HCT116 (cell line): ENCODE measurements around the gene GDI1. TPM values are rescaled to one million over a fixed set of nuclear protein-coding genes. Genes with fewer than 3 reads are reported as not detected.

Source experiments
- ATAC-seq: fragments of 200-7000 bp; cut with Tn5 transposase; 2 replicates; pipeline ENCODE4 v1.9.1; 2020; ENCODE audit warnings: mild to moderate bottlenecking, moderate library complexity
- BruUV-seq: library from RNA; stranded (reverse); fragments of 400-500 nt; replicated peaks from 2 replicates; lab custom pipeline; 2021; lab: Mats Ljungman, UMichigan
- CTCF ChIA-PET: fragments of 300-600 bp; sonication (Branson Sonifier 250); formaldehyde crosslinking; loops from one replicate; lab custom pipeline; 2021; ENCODE audit warnings: antibody characterized with exemption; lab: Charles Lee
- POLR2A ChIA-PET: fragments of 300-600, 350-600 bp; sonication (Branson Sonifier 250); formaldehyde crosslinking; loops from one replicate; lab custom pipeline; 2021; ENCODE audit warnings: antibody characterized with exemption; lab: Charles Lee
- RAD21 ChIA-PET, 2 experiments: fragments of 300-600 bp; sonication (Branson Sonifier 250); formaldehyde crosslinking; loops; one replicate each; lab custom pipeline; 2023; ENCODE audit warnings: low total read pairs in 2 of 2; ENCODE audit not compliant: uncharacterized antibody in 2 of 2, unreplicated experiment in 2 of 2, low non-redundant PET in 1 of 2; lab: Charles Lee
- DNase-seq: peaks from one replicate; pipeline ENCODE4 v3.0.0-alpha.2; 2010; ENCODE audit warnings: low read depth, low spot score
- H2AFZ ChIP-seq: fragments of 200-600 bp; shearing (Covaris generic), sonication (generic); 2 replicates; pipeline ENCODE4 v1.6.1; 2017; ENCODE audit warnings: low read depth, mixed run types, mixed read lengths, antibody characterized with exemption, low read length; ENCODE audit not compliant: poor library complexity, severe bottlenecking
- H3K27ac ChIP-seq: 2 replicates; pipeline ENCODE4 v1.5.1; 2012; ENCODE audit warnings: low read depth, low read length
- H3K27me3 ChIP-seq: fragments of 200-600 bp; sonication (generic); 2 replicates; pipeline ENCODE4 v1.6.1; 2016; ENCODE audit warnings: mixed run types, low read length, mixed read lengths; ENCODE audit not compliant: insufficient read depth
- H3K36me3 ChIP-seq, 2 experiments: fragments of 200-500 bp in 1 of 2; fragments of 200-600 bp in 1 of 2; sonication (Bioruptor generic) in 1 of 2; sonication (generic) in 1 of 2; 2 replicates each; pipeline versions ENCODE4 v1.5.1 to v1.6.1; 2014 to 2016; ENCODE audit warnings: low read length in 2 of 2, inconsistent platforms in 1 of 2, mixed read lengths in 1 of 2, mixed run types in 1 of 2; ENCODE audit not compliant: insufficient read depth in 2 of 2, control insufficient read depth in 1 of 2
- H3K4me1 ChIP-seq, 2 experiments: fragments of 200-600 bp in 1 of 2; sonication (generic) in 1 of 2; 2 replicates each; pipeline versions ENCODE4 v1.5.1 to v1.6.1; 2012 to 2017; ENCODE audit warnings: low read length in 2 of 2, inconsistent platforms in 1 of 2, mild to moderate bottlenecking in 1 of 2, mixed read lengths in 1 of 2, mixed run types in 1 of 2, moderate library complexity in 1 of 2; ENCODE audit not compliant: insufficient read depth in 2 of 2, control insufficient read depth in 1 of 2
- H3K4me2 ChIP-seq: fragments of 200-600 bp; sonication (generic); 2 replicates; pipeline ENCODE4 v1.6.1; 2017; ENCODE audit warnings: mixed run types, low read length, mixed read lengths
- H3K4me3 ChIP-seq, 2 experiments: fragments of 200-600 bp in 1 of 2; sonication (generic) in 1 of 2; replicated peaks in 1 of 2; 2 replicates each; pipeline ENCODE4 v1.5.1; 2011 to 2016; ENCODE audit warnings: low read length in 2 of 2, control low read depth in 1 of 2, low read depth in 1 of 2, mild to moderate bottlenecking in 1 of 2, mixed read lengths in 1 of 2, mixed run types in 1 of 2
- H3K79me2 ChIP-seq: fragments of 200-600 bp; sonication (generic); 2 replicates; pipeline ENCODE4 v1.6.1; 2017; ENCODE audit warnings: mild to moderate bottlenecking, mixed run types, low read length, moderate library complexity, mixed read lengths; ENCODE audit not compliant: insufficient read depth
- H3K9ac ChIP-seq: fragments of 200-600 bp; sonication (generic); 2 replicates; pipeline ENCODE4 v1.6.1; 2016; ENCODE audit warnings: low read length, mixed read lengths
- H3K9me2 ChIP-seq: fragments of 200-600 bp; sonication (generic), shearing (Covaris generic); 2 replicates; pipeline ENCODE4 v1.6.1; 2017; ENCODE audit warnings: mixed run types, mild to moderate bottlenecking, moderate library complexity; ENCODE audit not compliant: insufficient read depth
- H3K9me3 ChIP-seq, 2 experiments: fragments of 200-500 bp in 1 of 2; fragments of 200-600 bp in 1 of 2; sonication (Bioruptor generic) in 1 of 2; sonication (generic) in 1 of 2; 2 replicates each; pipeline ENCODE4 v1.6.1; 2014 to 2017; ENCODE audit warnings: low read length in 2 of 2, mixed read lengths in 2 of 2, inconsistent platforms in 1 of 2, low read depth in 1 of 2, mild to moderate bottlenecking in 1 of 2, mixed run types in 1 of 2, moderate library complexity in 1 of 2; ENCODE audit not compliant: control insufficient read depth in 1 of 2, insufficient read depth in 1 of 2
- H4K20me1 ChIP-seq: fragments of 200-600 bp; sonication (generic), shearing (Covaris generic); 2 replicates; pipeline ENCODE4 v1.6.1; 2017; ENCODE audit warnings: mixed run types, mild to moderate bottlenecking, moderate library complexity; ENCODE audit not compliant: insufficient read depth
- EZH2 ChIP-seq: fragments of 200-600 bp; sonication (generic); IDR thresholded peaks from 2 replicates; pipeline ENCODE4 v1.6.1; 2017; ENCODE audit warnings: antibody characterized with exemption, mixed run types
- FOSL1 ChIP-seq: IDR thresholded peaks from 2 replicates; pipeline ENCODE4 v1.6.1; 2012; ENCODE audit warnings: low read depth
- JUND ChIP-seq: IDR thresholded peaks from 2 replicates; pipeline ENCODE4 v1.6.1; 2012
- POLR2A ChIP-seq: IDR thresholded peaks from 2 replicates; pipeline ENCODE4 v1.7.0; 2011; ENCODE audit warnings: borderline replicate concordance; ENCODE audit not compliant: insufficient read depth, insufficient read length; ENCODE audit errors: extremely low read depth
- SRF ChIP-seq: IDR thresholded peaks from 2 replicates; pipeline ENCODE4 v1.6.1; 2012; ENCODE audit warnings: low read depth
- ZBTB33 ChIP-seq: IDR thresholded peaks from 2 replicates; pipeline ENCODE4 v1.6.1; 2011; ENCODE audit warnings: mild to moderate bottlenecking, low read length, moderate library complexity; ENCODE audit not compliant: insufficient replicate concordance; ENCODE audit errors: extremely low read depth
- ZNF274 ChIP-seq: fragments of 200-500 bp; sonication (Bioruptor generic); IDR thresholded peaks from 2 replicates; pipeline ENCODE4 v1.6.1; 2014; ENCODE audit warnings: mild to moderate bottlenecking, low read depth, low read length, inconsistent platforms
- intact Hi-C: fragments of 100-400 bp; cut with micrococcal nuclease; formaldehyde crosslinking; loops from 2 replicates; pipeline ENCODE4 v1.10.0; 2022
- total RNA-seq: library from RNA; stranded (reverse); gene quantifications from one replicate; pipeline ENCODE4 v1.2.1, GENCODE V29; 2021; ENCODE audit not compliant: unreplicated experiment

GDI1 gene
- total RNA-seq, 1 experiment from 2014 or later: 122 TPM

DNA sequence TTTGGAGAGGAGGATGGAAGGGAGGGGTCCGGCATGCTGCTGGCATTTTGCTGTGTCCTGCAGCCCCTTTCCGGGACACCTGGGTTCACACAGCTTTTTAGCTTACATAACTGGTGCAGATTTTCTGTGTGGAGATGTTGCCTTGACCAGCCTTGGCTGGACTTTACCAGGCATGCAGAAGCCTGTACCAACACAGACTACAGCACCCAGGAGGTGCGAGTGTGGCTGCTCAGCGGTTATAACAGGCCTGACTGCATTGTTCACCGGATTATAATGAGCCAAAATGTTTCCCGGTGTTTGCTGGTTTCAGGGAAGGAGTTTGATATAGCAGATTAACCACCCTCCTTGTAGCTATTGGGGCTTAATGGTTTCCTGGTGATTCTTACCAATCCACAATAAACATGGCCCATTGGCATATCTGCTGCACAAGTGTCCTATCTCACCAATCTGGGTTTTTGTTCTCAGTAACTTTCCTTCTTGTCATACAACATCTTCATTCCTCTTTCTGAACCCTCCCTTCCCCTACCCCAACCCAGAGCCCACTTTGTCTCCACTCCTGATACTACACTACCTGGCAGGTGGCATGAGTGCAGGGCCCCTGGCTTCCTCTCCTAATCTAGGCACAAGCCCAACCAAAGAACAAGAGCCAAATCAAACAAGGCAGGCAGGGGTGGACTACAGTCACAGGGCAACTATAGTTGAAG lies 34.9 kb upstream of the GDI1 start:
- ATAC-seq: no peak
- BruUV-seq: no TSS peak
- Histone ChIP-seq H3K27me3 (no peaks in the 10 kb centered on the region), H3K4me3 (no peak overlapping the region), H3K27ac (no peak overlapping the region; the same call in none of the 2 replicates), H3K4me2 (no peak overlapping the region), H3K36me3 (peaks cover 0 to 27% of the 10 kb centered on the region in 2 experiments; a peak in 1 of 4 replicates), H3K4me1 (peaks cover 0 to 19% of the 10 kb centered on the region in 2 experiments; a peak in 2 of 4 replicates), H2AFZ (no peak overlapping the region), H3K9ac (no peak overlapping the region), H3K9me2 (no peaks in the 10 kb centered on the region), H3K79me2 (peaks cover 19% of the 10 kb centered on the region), H3K9me3 (no peaks in the 10 kb centered on the region), H4K20me1 (no peaks in the 10 kb centered on the region)
- DNase-seq: no peak
- ChIA-PET POLR2A (no interaction called here), RAD21 (no interaction called here), CTCF (no interaction called here)
- intact Hi-C loops: no loop called here
- no peak for TF ChIP-seq ZNF274
- no peak for TF ChIP-seq SRF
- TF ChIP-seq ZBTB33: no peak

- Histone ChIP-seq H3K4me2 (no peak overlapping the region), H3K9me2 (no peaks in the 10 kb centered on the region), H3K36me3 (peaks cover 0 to 27% of the 10 kb centered on the region in 2 experiments; a peak in 1 of 4 replicates), H2AFZ (no peak overlapping the region), H3K79me2 (peaks cover 19% of the 10 kb centered on the region), H3K4me3 (no peak overlapping the region), H3K4me1 (peaks cover 0 to 19% of the 10 kb centered on the region in 2 experiments; a peak in 2 of 4 replicates), H3K27ac (no peak overlapping the region; the same call in 1 of the 2 replicates), H3K9ac (no peak overlapping the region), H3K27me3 (no peaks in the 10 kb centered on the region), H3K9me3 (no peaks in the 10 kb centered on the region), H4K20me1 (no peaks in the 10 kb centered on the region)
- ATAC-seq (no peak), DNase-seq (no peak)
- TF ChIP-seq JUND (no peak), ZBTB33 (no peak), FOSL1 (no peak), SRF (no peak), EZH2 (no peak), POLR2A (no peak)
- BruUV-seq: no TSS peak
- POLR2A ChIA-PET: no interaction called here
- intact Hi-C loops: no loop called here
- CTCF ChIA-PET: no interaction called here
- RAD21 ChIA-PET: no interaction called here
Observed at GRCh38 chrX:154402622-154403127, 34.3 kb upstream of the GDI1 start.
